Activated T-cell treated with anti-CD3 and anti-CD28 coated beads, Interleukin-2, amount 50 U/mL, for 72 hours (primary cell): Measurements from ENCODE around the gene ADARB1. TPM values are rescaled to one million over a fixed set of nuclear protein-coding genes. Genes with fewer than 3 reads are reported as not detected.

Source experiments
- ATAC-seq, 2 donors: fragments of 150-1000 bp; cut with Tn5 transposase; replicated peaks in 1 of 2; 2 replicates each; pipeline ENCODE4 v1.10.0; 2021; ENCODE audit warnings: moderate library complexity in 2 of 2, mild to moderate bottlenecking in 1 of 2
- DNase-seq, 2 donors: peaks; one replicate each; pipeline ENCODE4 v3.0.0; 2021 to 2022; ENCODE audit warnings: mixed read lengths in 1 of 2
- H3K27ac Mint-ChIP-seq: one replicate; pipeline ENCODE4 v1.8.0; 2022; ENCODE audit warnings: mild to moderate bottlenecking, moderate library complexity, mixed read lengths
- H3K27me3 Mint-ChIP-seq: one replicate; pipeline ENCODE4 v1.8.0; 2022; ENCODE audit warnings: low read depth, mixed read lengths
- H3K36me3 Mint-ChIP-seq, 2 donors: one replicate each; pipeline ENCODE4 v1.8.0; 2022; ENCODE audit warnings: mixed read lengths in 2 of 2, mild to moderate bottlenecking in 1 of 2; ENCODE audit not compliant: insufficient read depth in 2 of 2
- H3K4me1 Mint-ChIP-seq: one replicate; pipeline ENCODE4 v1.8.0; 2022; ENCODE audit warnings: low read depth, mixed read lengths
- H3K4me3 Mint-ChIP-seq, 2 donors: one replicate each; pipeline ENCODE4 v1.8.0; 2022; ENCODE audit warnings: mild to moderate bottlenecking in 2 of 2, mixed read lengths in 2 of 2, moderate library complexity in 2 of 2
- H3K9me3 Mint-ChIP-seq, 2 donors: one replicate each; pipeline ENCODE4 v1.8.0; 2022; ENCODE audit warnings: mixed read lengths in 2 of 2
- total RNA-seq, 2 donors: library from RNA; stranded (reverse); gene quantifications; one replicate each; pipeline ENCODE4 v1.2.3, GENCODE V29; 2022

ADARB1 gene
- total RNA-seq, 2 donors from 2014 or later = 41.7 to 45.3 TPM

DNA sequence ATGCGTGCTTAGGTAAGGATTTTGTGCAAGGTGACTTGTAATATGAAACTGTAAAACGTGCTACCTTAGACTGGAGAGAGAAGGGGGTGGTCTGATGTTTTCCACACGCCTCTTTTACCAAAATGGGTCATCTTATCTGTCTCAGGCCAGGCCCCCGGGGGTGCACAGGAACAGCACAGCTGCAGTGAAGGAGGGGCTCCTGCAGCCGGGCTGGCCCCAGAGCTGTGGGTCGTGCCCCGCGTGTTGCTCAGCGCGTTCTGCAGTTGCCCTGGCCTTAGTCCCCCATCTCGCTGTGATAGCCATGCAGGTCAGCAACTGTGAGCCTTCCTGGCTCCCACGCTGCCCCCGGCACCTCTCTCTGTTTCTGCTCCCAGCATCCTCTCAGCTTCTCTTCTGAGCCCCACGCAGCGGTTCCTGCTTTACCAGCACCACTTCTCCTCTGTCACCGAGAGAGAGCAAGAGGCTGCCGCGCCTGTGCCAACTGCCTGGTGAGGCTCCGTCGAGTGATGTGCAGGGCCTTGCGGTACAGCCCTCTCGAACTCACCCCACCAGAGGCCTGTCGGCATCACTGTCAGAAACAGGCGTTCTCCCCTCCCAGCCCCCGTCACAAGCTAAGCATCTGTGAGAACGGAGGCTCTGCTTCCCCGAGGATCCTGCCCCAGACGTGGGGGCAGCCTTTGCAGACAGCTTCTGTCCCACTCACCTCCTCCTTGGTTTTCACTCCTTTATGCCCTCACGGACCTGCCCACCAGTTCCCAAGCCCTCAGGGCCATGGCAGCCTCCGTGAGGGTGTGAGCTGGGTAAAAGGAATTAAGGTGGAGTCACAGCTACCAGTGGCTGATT lies 73.3 kb downstream of the ADARB1 start:
- ATAC-seq (no peak), DNase-seq (no peak)
- Mint-ChIP-seq H3K4me1 (peaks cover 15% of the 10 kb centered on the region), H3K4me3 (no peak overlapping the region), H3K27ac (no peak overlapping the region), H3K27me3 (no peaks in the 10 kb centered on the region), H3K36me3 (no peaks in the 10 kb centered on the region), H3K9me3 (no peaks in the 10 kb centered on the region)

DNA sequence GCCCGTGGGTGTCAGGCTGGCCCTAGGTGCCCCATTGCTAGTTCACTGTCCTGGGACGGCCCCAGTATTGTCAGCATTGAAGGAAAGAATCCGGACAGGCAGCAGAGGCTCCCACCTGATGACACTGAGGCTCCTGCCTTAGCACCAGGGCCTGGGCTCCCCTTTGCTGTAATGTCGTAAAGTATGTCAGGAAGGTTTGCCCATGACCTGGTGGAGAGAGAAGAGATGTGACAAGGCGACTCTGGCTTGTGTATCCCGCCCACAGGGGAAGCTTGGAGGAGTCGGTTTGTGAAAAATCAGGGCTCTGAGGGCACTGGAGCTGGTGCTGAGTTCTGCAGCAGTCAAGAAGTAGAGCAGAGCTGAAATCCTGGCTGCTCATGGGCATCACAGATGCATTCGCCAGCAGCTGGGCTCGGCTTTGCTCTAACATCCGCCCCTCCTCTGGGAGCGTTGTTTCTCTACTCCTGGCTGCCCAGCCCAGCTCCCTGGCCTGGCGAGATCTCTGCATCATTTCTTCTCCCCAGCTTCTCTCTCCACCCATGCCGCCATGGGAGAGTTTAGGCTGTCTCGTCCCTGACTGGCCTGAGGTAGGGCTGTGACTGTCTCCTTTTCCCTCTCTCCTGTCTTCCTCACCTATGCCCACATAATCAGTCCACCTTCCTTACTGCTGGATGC lies 74.1 kb downstream of the ADARB1 start:
- DNase-seq = no peak
- no peak overlapping the region for H3K4me3 Mint-ChIP-seq
- no peaks in the 10 kb centered on the region for H3K36me3 Mint-ChIP-seq
- H3K27ac Mint-ChIP-seq = no peak overlapping the region
- no peaks in the 10 kb centered on the region for H3K27me3 Mint-ChIP-seq
- ATAC-seq = no peak
- H3K9me3 Mint-ChIP-seq = no peaks in the 10 kb centered on the region
- peaks cover 22% of the 10 kb centered on the region for H3K4me1 Mint-ChIP-seq

DNA sequence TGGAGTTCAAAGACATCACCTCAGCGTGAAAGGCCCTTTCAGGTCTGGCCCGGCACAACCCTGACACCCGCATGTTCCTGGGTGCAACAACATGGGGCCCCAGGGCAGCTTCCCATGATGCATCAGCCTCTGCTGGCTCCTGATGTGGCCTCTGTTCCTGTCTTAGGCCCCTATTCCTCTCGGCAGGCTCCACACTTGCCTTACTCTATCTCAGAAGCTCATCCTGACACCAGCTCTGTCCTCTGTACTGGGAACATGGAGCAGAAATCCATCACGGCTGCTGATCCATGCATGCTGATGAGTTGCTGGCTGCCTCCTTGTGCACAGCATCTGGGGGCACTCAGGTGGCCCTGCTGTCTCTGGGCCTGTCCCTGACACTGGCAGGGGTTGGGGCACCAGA lies 74.6 kb downstream of the ADARB1 start:
- H3K36me3 Mint-ChIP-seq = no peaks in the 10 kb centered on the region
- H3K27me3 Mint-ChIP-seq = no peaks in the 10 kb centered on the region
- peaks cover 22% of the 10 kb centered on the region for H3K4me1 Mint-ChIP-seq
- DNase-seq (no peak), ATAC-seq (no peak)
- H3K27ac Mint-ChIP-seq = no peak overlapping the region
- no peaks in the 10 kb centered on the region for H3K9me3 Mint-ChIP-seq
- no peak overlapping the region for H3K4me3 Mint-ChIP-seq

DNA sequence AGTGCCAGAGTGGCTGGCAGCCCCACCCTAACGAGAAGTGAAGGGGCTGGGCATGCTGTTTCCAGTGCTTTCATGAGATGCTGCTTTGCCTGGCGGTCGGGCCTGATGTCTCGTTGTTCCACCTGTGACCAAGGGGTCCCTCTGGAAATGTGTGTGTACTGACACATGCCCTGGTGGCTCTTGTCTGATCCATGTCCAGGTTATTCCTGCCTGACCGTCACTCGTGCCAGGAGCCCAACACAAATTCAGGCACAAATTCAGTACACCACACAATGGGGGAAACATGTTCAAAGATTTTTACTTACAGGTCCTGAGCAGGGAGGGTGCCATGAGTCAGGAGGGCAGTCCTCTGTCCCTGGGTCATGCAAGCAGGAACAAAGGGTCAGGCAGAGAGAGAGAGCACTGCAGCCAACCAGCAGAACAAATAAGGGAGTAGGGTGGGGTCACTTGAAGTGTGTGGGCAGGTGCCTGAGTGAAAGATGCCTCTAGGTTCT lies 76.3 kb downstream of the ADARB1 start:
- no peaks in the 10 kb centered on the region for H3K27me3 Mint-ChIP-seq
- DNase-seq = no peak
- no peak overlapping the region for H3K27ac Mint-ChIP-seq
- no peak for ATAC-seq
- peaks cover 22% of the 10 kb centered on the region for H3K4me1 Mint-ChIP-seq
- H3K9me3 Mint-ChIP-seq = peaks cover 0 to 2% of the 10 kb centered on the region in 2 donors
- H3K36me3 Mint-ChIP-seq = peaks cover 0 to 5% of the 10 kb centered on the region in 2 donors
- H3K4me3 Mint-ChIP-seq = no peak overlapping the region

DNA sequence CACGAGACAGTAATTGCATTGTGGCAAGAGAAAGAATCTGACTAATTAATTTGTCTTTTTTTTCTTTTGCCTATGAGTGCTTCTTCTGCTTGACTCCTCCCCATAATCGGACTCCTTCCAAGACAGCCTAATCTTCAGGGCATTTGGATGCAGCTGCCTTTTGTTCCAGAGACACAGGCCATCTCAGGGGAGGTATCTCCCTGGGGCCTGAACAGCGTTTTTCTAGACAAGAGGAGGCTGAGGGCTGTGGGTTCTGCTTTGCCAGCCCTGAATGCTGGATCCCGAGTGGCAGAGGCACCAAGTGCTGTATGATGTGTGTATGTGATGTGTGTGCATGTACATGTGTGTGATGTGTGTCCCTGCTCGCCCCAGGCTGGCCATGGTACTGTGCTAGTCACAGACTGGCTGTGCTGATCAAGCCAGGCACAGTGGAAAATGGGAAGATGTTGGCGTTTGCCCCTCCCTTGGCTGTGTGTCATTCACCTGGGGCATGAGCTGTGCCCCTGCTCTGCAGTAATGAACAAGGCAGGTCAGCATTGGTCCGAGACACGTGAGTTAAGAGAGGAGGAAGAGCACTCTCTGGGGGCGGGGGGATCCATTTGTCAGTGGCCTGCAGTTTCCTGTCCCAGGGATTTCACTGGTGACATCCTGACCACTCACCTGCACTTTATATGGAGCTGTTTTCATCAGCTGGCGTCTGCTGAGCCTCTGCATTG lies 77.2 kb downstream of the ADARB1 start:
- Mint-ChIP-seq H3K27me3 (no peaks in the 10 kb centered on the region), H3K4me1 (peaks cover 22% of the 10 kb centered on the region), H3K27ac (peak overlapping the region; percentile 17), H3K4me3 (peak overlapping the region; percentile 68 to 82), H3K9me3 (peaks cover 3 to 4% of the 10 kb centered on the region in 2 donors), H3K36me3 (peaks cover 2 to 9% of the 10 kb centered on the region in 2 donors)
- peak; percentile 5 to 8 for ATAC-seq
- no peak for DNase-seq

DNA sequence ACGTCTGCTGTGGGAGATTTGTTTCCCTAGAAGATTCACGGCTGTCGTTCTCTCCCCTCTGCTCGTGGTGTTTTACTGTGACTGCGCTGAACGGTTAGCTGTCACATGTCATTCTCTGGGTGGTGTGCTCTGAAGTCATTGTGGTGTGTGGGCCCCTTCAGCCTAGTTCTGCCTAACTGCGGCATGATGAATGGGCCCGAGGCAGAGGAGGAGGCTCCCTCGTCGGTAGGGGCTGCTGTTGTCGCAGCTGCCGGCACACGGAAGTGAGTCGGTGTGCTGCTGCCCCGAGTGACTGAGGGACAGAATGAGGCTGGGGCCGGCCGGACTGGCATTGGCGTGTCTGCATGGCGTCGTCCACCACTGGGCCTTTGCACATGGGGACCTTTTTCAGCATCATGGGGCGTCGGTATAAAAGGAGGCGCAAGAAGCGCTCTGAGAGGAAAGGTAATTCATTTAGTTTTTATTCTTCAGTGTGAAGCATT lies 77.9 kb downstream of the ADARB1 start:
- Mint-ChIP-seq H3K36me3 (peaks cover 2 to 9% of the 10 kb centered on the region in 2 donors), H3K9me3 (peaks cover 3 to 4% of the 10 kb centered on the region in 2 donors), H3K4me3 (peak overlapping the region; percentile 75 to 82), H3K4me1 (peaks cover 22% of the 10 kb centered on the region), H3K27ac (peak overlapping the region; percentile 49), H3K27me3 (no peaks in the 10 kb centered on the region)
- DNase-seq (peak; percentile 76 to 84), ATAC-seq (peak; percentile 99 to 100)

DNA sequence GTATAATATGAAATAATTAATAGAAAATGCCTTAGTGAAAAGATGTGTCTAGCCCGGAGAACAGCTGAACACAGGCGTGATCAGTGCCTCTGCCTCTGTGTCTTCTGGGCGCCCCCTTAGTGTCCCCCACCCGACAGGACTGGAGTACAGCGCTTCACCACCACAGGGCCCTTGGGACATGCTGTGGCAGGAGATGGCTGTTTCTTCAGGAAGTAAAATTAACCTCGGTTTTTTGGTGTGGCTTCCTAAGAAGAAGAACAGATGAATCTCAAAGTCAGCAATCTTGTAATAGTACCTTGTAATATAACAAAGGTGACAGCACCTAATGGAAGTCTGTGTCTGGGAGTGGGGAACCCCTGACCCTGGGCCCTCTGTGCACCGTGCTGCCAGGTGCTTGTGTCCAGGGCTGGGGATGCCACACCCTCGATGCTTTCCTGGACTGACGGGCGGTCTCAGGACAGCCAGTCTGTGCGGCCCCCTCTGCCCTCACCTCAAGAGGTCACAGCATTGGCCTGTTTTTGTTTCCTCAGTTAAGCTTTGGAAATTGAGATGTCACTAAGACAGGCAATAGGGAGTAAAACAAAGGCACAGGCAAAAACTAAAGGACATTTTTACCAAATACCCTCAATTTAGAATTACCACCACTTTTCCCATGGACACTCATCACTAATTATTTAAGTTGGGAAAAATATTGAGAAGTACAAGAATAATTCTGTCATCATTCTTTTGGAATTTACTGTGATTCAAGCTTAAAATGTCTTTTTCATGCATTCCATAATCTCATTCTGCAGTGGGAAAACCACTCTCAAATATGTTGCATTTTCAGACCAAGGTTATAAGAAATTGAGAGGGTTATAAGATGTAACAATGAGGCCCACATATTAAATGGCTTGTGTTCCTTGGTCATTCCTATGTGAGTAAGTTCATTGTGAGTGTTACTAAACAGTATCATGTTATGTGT lies 79.3 kb downstream of the ADARB1 start:
- no peaks in the 10 kb centered on the region for H3K27me3 Mint-ChIP-seq
- ATAC-seq = no peak
- no peak for DNase-seq
- H3K4me1 Mint-ChIP-seq = peaks cover 22% of the 10 kb centered on the region
- H3K27ac Mint-ChIP-seq = no peak overlapping the region
- peaks cover 3 to 4% of the 10 kb centered on the region in 2 donors for H3K9me3 Mint-ChIP-seq
- H3K36me3 Mint-ChIP-seq = peaks cover 2 to 9% of the 10 kb centered on the region in 2 donors
- H3K4me3 Mint-ChIP-seq = peak overlapping the region in 1 of 2 donors; percentile 35

DNA sequence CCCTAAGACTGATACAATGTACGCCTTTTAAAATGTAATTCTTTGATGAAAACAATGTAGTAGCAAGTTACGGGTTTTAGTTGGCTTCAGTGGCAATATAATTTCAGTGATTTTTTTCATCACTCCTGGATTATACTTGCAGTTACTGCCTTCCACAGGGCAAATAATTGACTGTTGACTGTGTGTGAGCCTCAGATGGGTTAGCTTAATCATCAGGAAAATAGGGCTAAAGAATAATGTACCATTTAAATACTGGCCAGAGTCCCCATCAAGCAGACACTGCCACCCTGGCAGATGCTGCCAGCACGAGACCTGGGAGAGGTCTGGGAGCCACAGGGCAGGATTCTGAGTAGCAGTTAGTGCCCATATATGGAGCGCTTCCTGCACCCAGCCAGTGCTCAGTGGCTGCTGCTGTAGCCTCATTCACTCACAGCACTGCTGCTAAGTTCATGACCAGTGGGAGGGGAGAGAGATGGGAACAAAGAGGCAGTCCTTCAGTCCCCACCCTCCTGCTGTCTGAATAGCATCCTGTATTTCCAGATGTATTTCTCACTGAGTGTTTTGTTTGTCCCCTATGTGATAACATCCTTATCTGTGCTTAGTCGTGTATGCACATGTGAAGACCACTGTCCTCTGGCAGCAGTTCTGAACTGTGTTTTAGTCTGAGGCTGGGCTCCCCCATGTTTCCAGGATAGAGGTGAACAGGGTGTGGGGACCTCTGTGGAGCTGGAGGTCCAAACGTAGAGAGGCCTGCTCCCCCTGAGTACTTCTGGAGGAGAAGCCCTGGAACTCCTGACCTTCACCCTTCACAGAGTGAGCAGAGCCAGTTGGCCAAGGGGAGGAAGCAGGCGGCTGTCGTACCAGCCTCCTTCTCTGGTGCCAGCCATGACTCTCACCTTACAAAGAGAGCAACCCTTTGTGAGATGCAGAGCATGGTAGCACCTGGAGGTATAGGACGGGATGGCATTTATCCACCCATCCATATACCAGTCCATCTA lies 80.4 kb downstream of the ADARB1 start:
- Mint-ChIP-seq H3K36me3 (peaks cover 2 to 9% of the 10 kb centered on the region in 2 donors), H3K4me1 (peaks cover 22% of the 10 kb centered on the region), H3K27me3 (no peaks in the 10 kb centered on the region), H3K27ac (no peak overlapping the region), H3K4me3 (no peak overlapping the region), H3K9me3 (peaks cover 3 to 4% of the 10 kb centered on the region in 2 donors)
- DNase-seq = no peak
- peak in 1 of 2 donors; percentile 42 for ATAC-seq

DNA sequence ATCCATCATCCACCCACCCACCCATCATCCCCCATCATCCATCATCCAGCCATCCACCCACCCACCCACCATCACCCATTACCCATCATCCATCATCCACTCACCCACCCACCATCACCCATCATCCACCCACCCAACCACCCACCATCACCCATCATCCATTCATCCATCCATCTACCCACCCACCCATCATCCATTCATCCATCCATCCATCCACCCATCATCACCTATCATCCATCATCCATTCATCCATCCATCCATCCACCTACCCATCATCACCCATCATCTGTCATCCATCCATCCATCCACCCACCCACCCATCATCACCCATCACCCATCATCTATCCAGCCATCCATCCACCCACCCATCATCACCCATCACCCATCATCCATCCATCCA lies 81.5 kb downstream of the ADARB1 start:
- no peaks in the 10 kb centered on the region for H3K27me3 Mint-ChIP-seq
- no peak for DNase-seq
- H3K4me1 Mint-ChIP-seq = peaks cover 22% of the 10 kb centered on the region
- H3K36me3 Mint-ChIP-seq = peaks cover 2 to 9% of the 10 kb centered on the region in 2 donors
- H3K4me3 Mint-ChIP-seq = no peak overlapping the region
- H3K9me3 Mint-ChIP-seq = peaks cover 3 to 4% of the 10 kb centered on the region in 2 donors
- ATAC-seq = no peak
- no peak overlapping the region for H3K27ac Mint-ChIP-seq

DNA sequence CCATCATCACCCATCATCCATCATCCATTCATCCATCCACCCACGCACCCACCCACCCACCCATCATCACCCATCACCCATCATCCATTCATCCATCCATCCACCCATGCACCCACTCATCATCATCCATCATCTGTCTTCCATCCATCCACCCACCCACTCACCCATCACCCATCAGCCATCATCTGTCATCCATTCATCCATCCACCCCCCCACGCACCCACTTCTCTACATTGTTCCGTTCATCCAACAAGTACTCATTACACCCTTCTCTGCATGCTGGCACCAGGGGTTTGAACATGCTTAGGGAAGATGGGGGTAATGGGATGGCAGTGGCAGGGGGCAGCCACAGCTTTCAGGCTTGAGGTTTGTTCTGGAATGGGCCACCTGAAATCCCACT lies 82.1 kb downstream of the ADARB1 start:
- Mint-ChIP-seq H3K27ac (no peak overlapping the region), H3K36me3 (peaks cover 2 to 9% of the 10 kb centered on the region in 2 donors), H3K27me3 (no peaks in the 10 kb centered on the region), H3K9me3 (peaks cover 3 to 4% of the 10 kb centered on the region in 2 donors), H3K4me1 (peaks cover 20% of the 10 kb centered on the region), H3K4me3 (no peak overlapping the region)
- DNase-seq = no peak
- no peak for ATAC-seq

DNA sequence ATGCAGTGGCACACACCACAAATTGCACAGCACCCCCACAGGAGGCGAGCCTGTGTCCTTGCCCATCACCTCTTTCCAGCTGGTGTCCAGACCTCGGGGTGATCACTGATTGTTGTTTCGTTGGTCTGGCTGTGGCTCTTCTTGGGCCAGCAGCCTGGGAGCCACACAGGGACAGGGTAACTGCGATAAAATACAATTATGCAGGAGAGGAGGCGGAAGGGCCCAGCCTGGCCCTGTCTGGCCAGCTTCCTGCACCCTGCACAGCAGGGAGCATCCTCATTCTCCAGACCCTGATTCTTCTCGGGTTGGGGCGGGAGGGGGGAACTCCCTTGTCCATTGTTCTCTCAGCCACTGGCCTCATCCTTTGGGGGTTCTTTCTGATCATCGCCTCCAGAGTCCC lies 83.6 kb downstream of the ADARB1 start:
- DNase-seq = no peak
- Mint-ChIP-seq H3K27ac (no peak overlapping the region), H3K27me3 (no peaks in the 10 kb centered on the region), H3K4me1 (peaks cover 5% of the 10 kb centered on the region), H3K4me3 (no peak overlapping the region), H3K9me3 (peaks cover 3 to 4% of the 10 kb centered on the region in 2 donors), H3K36me3 (peaks cover 2 to 9% of the 10 kb centered on the region in 2 donors)
- ATAC-seq = no peak
